Activated naive CD4-positive, alpha-beta T cell treated with Interleukin-2 at 50 U/mL for 16 hours (primary cell): Measurements from ENCODE around the gene ATXN7L1.
"Not testable (repeated sequence)": the region's sequence is repeated elsewhere in the genome, so short reads cannot be mapped to it uniquely, and the experiment has no call there.

Experiments
- DNase-seq: peaks from one replicate; pipeline ENCODE4 v3.0.0-alpha.2; 2020

The ATXN7L1 gene

DNA sequence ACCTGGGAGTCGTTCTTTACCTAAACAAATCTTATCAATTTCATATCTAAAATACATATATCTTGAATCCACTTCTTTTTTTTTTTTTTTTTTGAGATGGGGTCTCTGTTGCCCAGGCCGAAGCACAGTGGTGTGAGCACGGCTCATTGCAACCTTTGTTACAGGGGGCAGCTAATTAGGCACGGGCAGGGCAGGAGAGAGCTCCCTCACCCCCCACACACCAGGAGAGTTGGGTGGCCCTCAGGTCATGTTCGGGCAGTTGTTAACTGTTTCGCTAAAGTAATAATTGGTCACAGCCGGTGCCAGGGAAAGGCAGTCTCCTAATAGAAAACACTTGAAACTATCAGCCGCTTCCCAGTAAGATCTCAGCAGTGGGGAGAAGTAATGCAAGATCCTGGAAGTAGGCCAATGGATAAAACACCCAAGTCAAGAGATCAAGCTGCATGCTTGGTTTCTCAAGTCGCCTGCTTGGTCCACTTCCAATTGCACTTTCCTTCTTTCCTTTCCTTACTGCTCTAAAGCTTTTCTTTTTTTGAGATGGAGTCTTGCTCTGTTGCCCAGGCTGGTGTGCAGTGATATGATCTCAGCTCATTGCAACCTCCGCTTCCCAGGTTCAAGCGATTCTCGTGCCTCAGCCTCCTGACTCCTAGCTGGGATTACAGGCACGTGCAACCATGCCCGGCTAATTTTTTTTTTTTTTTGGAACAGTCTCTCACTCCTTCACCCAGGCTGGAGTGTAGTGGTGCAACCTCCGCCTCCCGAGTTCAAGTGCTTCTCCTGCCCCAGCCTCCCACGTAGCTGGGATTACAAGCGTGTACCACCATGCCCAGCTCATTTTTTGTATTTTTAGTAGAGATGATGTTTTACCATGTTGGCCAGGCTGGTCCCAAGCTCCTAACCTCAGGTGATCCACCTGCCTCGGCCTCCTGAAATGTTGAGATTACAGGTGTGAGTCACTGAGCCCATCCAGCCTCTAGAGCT, 273.8 kb downstream of the ATXN7L1 start:
- DNase-seq = no peak

DNA sequence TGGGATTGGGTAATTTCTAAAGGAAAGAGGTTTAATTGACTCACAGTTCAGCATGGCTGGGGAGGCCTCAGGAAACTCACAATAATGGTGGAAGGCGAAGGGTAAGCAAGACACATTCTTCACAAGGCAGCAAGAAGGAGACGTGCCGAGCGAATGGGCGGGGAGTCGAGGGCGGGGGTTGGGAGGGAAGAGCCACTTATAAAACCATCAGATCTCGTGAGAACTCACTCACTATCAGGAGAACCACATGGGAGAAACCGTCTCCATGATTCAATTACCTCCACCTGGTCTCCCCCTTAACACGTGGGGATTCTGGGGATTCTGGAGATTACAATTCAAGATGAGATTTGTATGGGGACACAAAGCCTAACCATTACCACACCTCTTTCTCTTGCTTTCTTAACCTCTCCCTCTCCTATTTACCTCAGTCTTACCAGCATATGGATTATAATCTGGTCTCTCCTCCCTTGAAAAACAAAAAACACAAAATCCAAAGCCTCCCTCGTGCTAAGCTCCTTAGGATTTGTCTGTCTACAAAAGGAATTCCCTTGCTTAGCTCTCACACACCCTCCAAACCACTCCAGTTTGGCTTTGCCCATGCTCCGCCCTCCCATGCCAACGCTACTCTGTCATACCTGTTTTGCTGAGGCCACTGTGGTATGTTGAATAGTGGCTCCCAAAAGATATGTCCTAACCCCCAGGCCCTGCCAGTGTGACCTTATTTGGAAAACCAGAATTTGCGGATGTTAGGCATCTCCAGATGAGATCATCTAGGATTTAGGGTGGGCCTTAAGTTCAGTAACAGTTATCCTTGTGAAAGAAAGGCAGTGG, 275.5 kb downstream of the ATXN7L1 start:
- DNase-seq = no peak

GRCh38 chr7:105599551-105599950, 276.8 kb downstream of the ATXN7L1 start:
- DNase-seq = no peak

- not testable (repeated sequence) for DNase-seq
Observed at GRCh38 chr7:105599080-105599479, 277.3 kb downstream of the ATXN7L1 start.

DNA sequence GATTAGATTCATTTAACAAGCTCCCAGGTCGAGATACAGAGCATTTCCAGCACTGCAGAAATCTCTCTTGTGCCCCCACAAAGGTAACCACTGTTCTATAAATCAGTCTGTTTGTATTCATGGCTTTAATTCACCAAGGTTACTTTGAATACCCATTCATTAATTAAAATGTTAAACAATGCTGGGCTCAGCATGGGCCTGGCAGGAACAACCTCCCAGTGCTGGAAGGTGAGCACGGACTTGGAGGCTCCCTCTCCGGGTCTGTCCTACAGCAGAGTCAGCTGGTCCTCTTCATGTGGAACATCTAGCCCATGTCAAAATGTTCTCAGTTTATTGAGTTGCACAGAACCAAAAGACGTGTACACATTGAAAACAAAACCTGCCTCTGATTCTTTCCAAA, 279.5 kb downstream of the ATXN7L1 start:
- DNase-seq = no peak

DNA sequence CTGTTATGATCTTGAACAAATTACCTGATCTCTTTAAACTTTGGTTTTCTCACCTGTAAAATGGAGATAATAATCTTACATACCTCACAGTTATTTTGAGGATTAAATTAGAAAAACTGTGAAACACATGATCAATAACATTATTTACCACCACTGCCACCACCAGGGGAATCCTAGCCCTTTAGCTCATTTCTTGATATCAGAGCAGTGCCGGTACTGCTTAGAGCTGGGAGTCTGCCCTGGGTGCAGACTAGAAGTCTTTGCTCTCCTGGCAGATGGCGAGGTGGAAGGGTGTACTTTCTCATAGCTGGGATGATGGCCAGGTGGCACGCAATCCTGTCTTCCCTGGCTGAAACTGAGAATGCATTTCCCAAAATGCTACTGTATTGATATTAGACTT, 282.4 kb downstream of the ATXN7L1 start:
- DNase-seq = no peak

DNA sequence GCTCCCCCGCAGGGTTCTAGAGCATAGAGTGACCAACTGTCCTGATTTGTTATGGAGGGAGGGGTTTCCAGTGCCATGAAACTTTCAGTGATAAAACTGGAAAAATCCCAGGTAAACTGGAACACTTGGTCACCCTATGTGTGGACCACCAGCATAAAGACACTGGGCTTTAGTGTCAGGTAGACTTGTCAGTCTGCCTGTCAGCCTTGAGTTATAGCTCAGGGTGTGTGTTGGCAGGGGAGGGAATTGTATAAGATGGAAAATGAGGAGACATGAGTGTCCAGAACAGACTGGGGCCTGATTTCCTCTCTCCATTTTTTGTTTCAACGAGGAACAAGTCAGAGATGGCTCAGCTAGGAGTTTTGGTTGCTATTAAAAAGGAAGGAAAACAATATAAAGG, 284.9 kb downstream of the ATXN7L1 start:
- no peak for DNase-seq

- no peak for DNase-seq
Observed at GRCh38 chr7:105590793-105591192, 285.6 kb downstream of the ATXN7L1 start.

DNA sequence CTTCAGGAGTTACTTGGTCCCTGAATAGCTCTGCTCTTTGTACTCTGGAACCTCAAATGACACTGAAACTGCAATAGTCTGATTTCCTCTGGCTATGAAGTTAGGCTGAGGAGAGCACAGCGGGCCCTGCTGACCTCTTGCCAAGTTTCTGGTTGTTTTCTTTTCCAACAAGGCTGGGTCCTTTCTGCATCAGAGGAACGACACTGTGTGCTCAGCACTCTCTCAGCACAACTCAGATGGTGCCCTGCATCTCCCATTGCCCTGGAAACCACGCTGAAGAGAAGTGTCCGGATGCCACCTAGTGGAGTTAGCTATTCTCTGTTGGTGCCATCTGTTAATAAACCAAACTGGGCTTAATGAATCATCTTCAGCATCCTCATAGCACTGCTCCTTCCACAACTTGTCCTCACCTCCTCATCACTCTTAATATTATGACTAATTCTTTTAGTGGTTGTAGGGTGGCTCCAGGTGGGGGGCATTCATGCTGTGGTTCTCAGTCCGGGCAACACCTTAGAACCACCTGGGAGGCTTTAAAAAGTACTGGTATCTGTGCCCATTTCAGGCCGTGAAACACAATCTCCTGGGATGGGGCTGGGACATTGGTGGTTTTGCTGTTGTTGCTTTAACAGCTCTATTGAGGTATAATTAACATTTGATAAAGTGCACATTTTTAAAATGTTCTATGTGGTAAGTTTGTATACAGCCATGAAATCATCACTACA, 286.9 kb downstream of the ATXN7L1 start:
- peak; percentile 49 for DNase-seq

- DNase-seq = peak; percentile 4
Observed at GRCh38 chr7:105587909-105588635, 288.3 kb downstream of the ATXN7L1 start.

DNA sequence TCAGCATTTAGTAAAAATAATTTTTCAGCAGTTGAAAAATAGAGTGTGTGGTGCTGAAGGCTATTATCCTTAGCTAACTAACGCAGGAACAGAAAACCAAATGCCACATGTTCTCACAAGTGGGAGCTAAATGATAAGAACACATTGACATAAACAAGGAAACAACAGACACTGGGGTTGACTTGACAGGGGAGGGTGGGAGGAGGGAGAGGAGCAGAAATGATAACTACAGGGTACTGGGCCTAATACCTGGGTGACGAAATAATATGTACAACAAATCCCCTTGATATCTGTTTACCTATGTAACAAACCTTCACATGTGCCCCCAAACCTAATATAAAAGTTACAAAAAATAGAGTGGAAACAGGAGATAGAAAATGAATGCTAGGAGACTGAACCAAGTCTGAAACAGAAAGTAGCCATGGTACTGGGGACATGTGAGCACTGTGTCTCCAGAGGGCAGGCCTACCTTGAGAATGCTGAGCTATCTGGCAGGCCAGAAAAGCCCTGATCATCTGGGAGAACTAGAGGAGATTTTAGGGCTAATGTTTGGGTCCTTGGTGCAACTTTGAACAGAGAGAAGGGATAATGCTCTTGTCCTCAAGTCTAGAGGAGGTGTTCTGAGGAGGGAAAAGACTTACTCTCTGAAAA, 290.4 kb downstream of the ATXN7L1 start:
- no peak for DNase-seq

DNA sequence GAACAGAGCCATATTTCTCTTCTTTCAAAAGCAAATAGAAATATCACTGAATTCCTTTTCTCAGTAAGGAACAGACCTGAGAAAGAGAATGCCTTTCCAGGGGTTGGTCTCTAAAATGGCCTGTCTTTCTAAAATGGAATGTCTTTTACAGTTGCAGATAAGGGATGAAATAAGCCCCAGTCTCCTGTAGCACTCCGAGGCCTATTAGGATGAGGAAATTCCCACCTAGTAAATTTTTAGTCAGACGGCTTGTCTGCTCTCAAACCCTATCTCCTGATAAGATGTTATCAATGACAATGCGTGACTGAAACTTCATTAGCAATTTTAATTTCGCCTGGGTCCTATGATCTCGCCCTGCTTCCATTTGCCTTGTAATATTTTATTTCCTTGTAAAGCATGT, 292.2 kb downstream of the ATXN7L1 start:
- no peak for DNase-seq

- DNase-seq = no peak
Observed at GRCh38 chr7:105583061-105583460, 293.3 kb downstream of the ATXN7L1 start.

DNA sequence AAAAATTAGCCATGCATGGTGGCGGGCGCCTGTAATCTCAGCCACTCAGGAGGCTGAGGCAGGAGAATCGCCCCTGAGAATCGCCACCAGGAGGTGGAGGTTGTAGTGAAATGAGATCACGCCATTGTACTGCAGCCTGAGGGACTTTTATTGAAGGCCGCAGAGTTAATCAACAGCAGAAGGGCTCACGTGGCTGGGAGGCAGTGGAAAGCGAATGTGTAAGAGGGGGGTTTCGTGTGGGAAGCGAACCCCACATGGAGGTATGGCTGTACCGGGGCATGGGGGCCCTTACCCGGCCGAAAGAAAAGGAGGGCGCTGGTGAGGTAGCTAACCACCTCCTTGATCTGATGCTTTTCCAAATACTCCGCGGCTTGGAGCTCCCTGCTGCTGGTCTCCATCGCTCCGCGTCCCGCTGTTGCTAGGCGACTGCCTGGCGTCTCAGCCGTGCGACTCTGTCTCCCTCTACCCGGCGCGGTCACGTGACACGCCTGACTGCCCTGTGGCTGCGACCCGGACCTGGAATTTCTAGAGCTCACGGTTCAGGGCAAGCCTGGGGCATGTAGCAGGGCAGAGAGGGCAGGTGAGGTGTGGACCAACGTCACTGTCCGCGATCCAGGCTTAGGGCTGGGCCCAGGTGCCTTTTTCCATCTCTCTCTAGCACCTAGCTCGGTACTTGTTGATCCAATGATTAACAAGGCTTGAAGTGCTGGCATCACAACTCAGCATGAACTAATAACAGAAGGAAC, 295.2 kb downstream of the ATXN7L1 start, which contains the start of gene EFCAB10:
TSS of gene EFCAB10 (minus strand) at position 428 of the 746 bp plus-strand sequence. CDS start at position 398, 30 bp downstream.
- DNase-seq = peak; percentile 43

- no peak for DNase-seq
Observed at GRCh38 chr7:105580022-105580740, 296.2 kb downstream of the ATXN7L1 start.

DNA sequence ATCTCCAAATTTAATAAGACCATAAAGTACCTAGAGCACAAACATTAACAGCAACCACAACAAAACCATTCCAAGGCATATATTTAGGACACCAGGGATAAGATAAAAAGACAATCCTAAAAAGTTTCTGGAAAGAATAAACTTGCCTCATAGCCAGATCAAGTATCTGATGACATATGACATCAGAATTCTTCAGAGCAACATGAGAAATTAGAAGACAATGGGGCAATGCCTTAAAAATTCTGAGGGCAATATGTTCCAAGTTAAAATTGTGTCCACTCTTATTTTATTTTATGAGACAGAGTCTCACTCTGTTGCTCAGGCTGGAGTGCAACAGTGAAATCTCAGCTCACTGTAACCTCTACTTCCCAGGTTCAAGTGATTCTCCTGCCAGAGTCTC, 297.9 kb downstream of the ATXN7L1 start:
- no peak for DNase-seq

DNA sequence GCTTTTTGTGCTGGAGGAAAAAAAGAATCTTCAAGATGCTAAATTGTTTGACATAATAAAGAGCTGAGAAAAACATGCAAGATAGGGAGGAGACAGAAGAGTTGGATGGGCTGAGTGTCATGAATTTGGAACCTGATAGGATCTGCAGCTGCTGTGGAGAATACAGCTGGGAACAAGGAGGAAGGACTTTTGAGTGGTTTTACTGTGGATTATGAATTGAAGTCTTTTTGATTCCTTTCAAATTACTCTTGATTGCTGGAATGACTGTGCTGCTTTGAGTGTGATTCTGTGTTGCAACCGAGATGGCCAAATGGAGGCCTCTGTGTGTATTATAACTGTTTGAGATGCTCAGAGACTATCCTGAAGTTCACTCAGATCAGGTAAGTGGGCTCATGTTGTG, 299.1 kb downstream of the ATXN7L1 start:
- no peak for DNase-seq

GRCh38 chr7:105571891-105572290, 304.5 kb downstream of the ATXN7L1 start:
- DNase-seq = no peak

- DNase-seq = no peak
Observed at GRCh38 chr7:105567821-105568220, 308.6 kb downstream of the ATXN7L1 start.

GRCh38 chr7:105567024-105567423, 309.4 kb downstream of the ATXN7L1 start:
- no peak for DNase-seq
